Measurements from ENCODE around the gene ZNF304. TPM values are rescaled to one million over a fixed set of nuclear protein-coding genes. Genes with fewer than 3 reads are reported as not detected.

Gene ZNF304
- total and polyA plus RNA-seq, 9 of the 15 experiments (the other 6 are each of a cell fraction or from before 2014, with no cell fraction given) = 0.82 to 5.5 (median 3.6) TPM

GRCh38 chr19:57320180-57321084 lies 30.6 kb upstream of the ZNF304 start, which contains the start of gene ZNF543:
Gene ZNF543 (plus strand): TSS chr19:57320472. CDS start chr19:57320854, 382 bp downstream.
- intact Hi-C loops (cut with micrococcal nuclease) = no loop called here
- POLR2A ChIA-PET = interaction anchor here (0.6 to 1.2 kb wide), 4 partner anchors 11 to 325 kb away, joined by 3 to 4 read pairs (median 4); no protein-coding TSS in a partner anchor
- TF ChIP-seq ZBTB17 (CRISPR knock-in tag; IDR thresholded peaks at IDR 0.05) (no peak), CREB3 (tag; conservative IDR thresholded peaks at IDR 0.05; ENCODE audit: low read depth) (0 out of 2 replicates have a peak, but pooled peaks have one; percentile 30), STAG1 (CRISPR knock-in tag; IDR thresholded peaks at IDR 0.05; ENCODE audit: borderline replicate concordance) (no peak), GABPB1 (CRISPR knock-in tag; IDR thresholded peaks at IDR 0.05) (peak; percentile 95), CLOCK (CRISPR knock-in tag; IDR thresholded peaks at IDR 0.05; ENCODE audit: borderline replicate concordance) (no peak), E2F8 (IDR thresholded peaks at IDR 0.05; ENCODE audit: low read depth, partially characterized antibody) (peak; percentile 59), POLR2B (IDR thresholded peaks at IDR 0.05; ENCODE audit: low read depth, partially characterized antibody) (peak; percentile 56), MCM2 (IDR thresholded peaks at IDR 0.05; ENCODE audit: low read depth) (no peak), KDM1A (IDR thresholded peaks at IDR 0.05) (no peak), RBM25 (IDR thresholded peaks at IDR 0.05; ENCODE audit: low read depth, low read length, severe bottlenecking) (no peak), SNRNP70 (optimal IDR thresholded peaks at IDR 0.05; ENCODE audit: low read depth, low read length) (no peak), SMARCC2 (IDR thresholded peaks at IDR 0.05; ENCODE audit: low read depth) (no peak), SRSF7 (optimal IDR thresholded peaks at IDR 0.05; ENCODE audit: low read depth, low read length) (no peak), ZEB2 (IDR thresholded peaks at IDR 0.05) (no peak), NCOA2 (IDR thresholded peaks at IDR 0.05; ENCODE audit: partially characterized antibody in 2 of 2) (no peak)

More at GRCh38 chr19:57320180-57321084, 30.6 kb upstream of the ZNF304 start, which contains the start of gene ZNF543:
- Histone ChIP-seq H3K9me3 (replicated peaks; ENCODE audit: control insufficient read depth, insufficient read depth, low read depth, low read length) (no peaks in the 10 kb centered on the region; the same call in 1 of the 2 replicates), H3K27me3 (ENCODE audit: control insufficient read depth in 2 of 2, insufficient read depth in 2 of 2, low read length in 2 of 2) (peaks cover 2 to 4% of the 10 kb centered on the region in 2 experiments; a peak in 2 of 5 replicates), H3K4me1 (replicated peaks in 1 of 2; ENCODE audit: control insufficient read depth in 2 of 2, insufficient read depth in 2 of 2, low read length in 2 of 2) (peaks cover 9 to 11% of the 10 kb centered on the region in 2 experiments; a peak in 4 of 5 replicates), H3K9ac (ENCODE audit: insufficient read depth in 1 of 2, low read depth in 2 of 2, low read length in 2 of 2) (peak within 1 kb of the TSS; percentile 79 to 92), H3K36me3 (ENCODE audit: control insufficient read depth, insufficient read depth, low read length) (peaks cover 17% of the 10 kb centered on the region; the same call in 2 of the 3 replicates), H3K4me3 (peak within 1 kb of the TSS; percentile 82), H2AFZ (ENCODE audit: low read depth, low read length) (peak within 1 kb of the TSS; percentile 98), H3K27ac (ENCODE audit: extremely low read depth, low read depth, low read length) (peak within 1 kb of the TSS; percentile 86), H3K9me1 (ENCODE audit: control insufficient read depth, insufficient read depth, low read length) (no peaks in the 10 kb centered on the region), H3K79me2 (ENCODE audit: control insufficient read depth, insufficient read depth, low read length) (peaks cover 24% of the 10 kb centered on the region), H3K4me2 (ENCODE audit: insufficient read depth, low read length) (peak within 1 kb of the TSS; percentile 96), H4K20me1 (replicated peaks; ENCODE audit: control insufficient read depth, insufficient read depth, low read length) (no peaks in the 10 kb centered on the region)
- DNase-seq (ENCODE audit: extremely low read depth in 1 of 4, low spot score in 3 of 4) = peak; percentile 96 to 97 (median 97)
- WGBS (ENCODE audit: insufficient coverage, low coverage, missing lambda C conversion rate) = 2% methylated on average over 67 of the region's 71 CpGs
- peak; percentile 100 for ATAC-seq
- FAIRE-seq = peak; percentile 99
- CTCF ChIA-PET (ENCODE audit: low intra/inter-chr PET ratio) = no interaction called here
- in situ Hi-C loops (cut with MboI) = no loop called here
- BruUV-seq (replicated peaks) = TSS peak; percentile 63
